Measurements from ENCODE around the gene MBD3L5.
"Not testable (repeated sequence)": the region's sequence is repeated elsewhere in the genome, so short reads cannot be mapped to it uniquely, and the experiment has no call there.

The MBD3L5 gene

GRCh38 chr19:7030278-7030677 is at the start of gene MBD3L5:
Gene MBD3L5 (plus strand): TSS chr19:7030578. CDS start chr19:7030612, 34 bp downstream.
- not testable (repeated sequence) for DNase-seq

GRCh38 chr19:6983448-6983847 is 46.9 kb upstream of the MBD3L5 start:
- no peak for DNase-seq

- DNase-seq, result no peak
Measured at GRCh38 chr19:6987850-6988249, 42.5 kb upstream of the MBD3L5 start.

GRCh38 chr19:6988257-6988656 is 42.1 kb upstream of the MBD3L5 start:
- no peak for DNase-seq

GRCh38 chr19:6995054-6995453 is 35.3 kb upstream of the MBD3L5 start:
- DNase-seq, result no peak

GRCh38 chr19:6996810-6997209 is 33.6 kb upstream of the MBD3L5 start:
- no peak for DNase-seq

GRCh38 chr19:6997679-6998445 is 32.5 kb upstream of the MBD3L5 start:
- no peak for DNase-seq

GRCh38 chr19:6999933-7000332 is 30.4 kb upstream of the MBD3L5 start:
- no peak for DNase-seq

GRCh38 chr19:7000333-7000732 is 30.0 kb upstream of the MBD3L5 start:
- no peak for DNase-seq

- no peak for DNase-seq
Measured at GRCh38 chr19:7000816-7001215, 29.6 kb upstream of the MBD3L5 start.

GRCh38 chr19:7004313-7004931 is 26.0 kb upstream of the MBD3L5 start:
- no peak for DNase-seq

- no peak for DNase-seq
Measured at GRCh38 chr19:7006135-7006704, 24.2 kb upstream of the MBD3L5 start.

GRCh38 chr19:7007859-7008258 is 22.5 kb upstream of the MBD3L5 start:
- no peak for DNase-seq

GRCh38 chr19:7010722-7011593 is 19.4 kb upstream of the MBD3L5 start:
- no peak for DNase-seq

GRCh38 chr19:7013678-7014077 is 16.7 kb upstream of the MBD3L5 start:
- DNase-seq, result no peak

GRCh38 chr19:7018828-7019227 is 11.6 kb upstream of the MBD3L5 start:
- DNase-seq, result no peak

GRCh38 chr19:7021331-7021730 is 9.0 kb upstream of the MBD3L5 start, which contains the start of gene MBD3L2B:
Gene MBD3L2B (minus strand): TSS chr19:7021431. CDS start chr19:7021397, 34 bp downstream.
- not testable (repeated sequence) for DNase-seq

- DNase-seq, result not testable (repeated sequence)
Measured at GRCh38 chr19:7028790-7029189, 1.6 kb upstream of the MBD3L5 start.

GRCh38 chr19:7040079-7040478 is 9.7 kb downstream of the MBD3L5 start, which contains the start of gene MBD3L4:
Gene MBD3L4 (minus strand): TSS chr19:7040179. CDS start chr19:7040144, 35 bp downstream.
- not testable (repeated sequence) for DNase-seq

- not testable (repeated sequence) for DNase-seq
Measured at GRCh38 chr19:7041563-7041962, 11.2 kb downstream of the MBD3L5 start.

GRCh38 chr19:7049021-7049420 is 18.6 kb downstream of the MBD3L5 start, which contains the start of gene MBD3L2:
Gene MBD3L2 (plus strand): TSS chr19:7049321. CDS start chr19:7049374, 53 bp downstream.
- not testable (repeated sequence) for DNase-seq

GRCh38 chr19:7051421-7051820 is 21.0 kb downstream of the MBD3L5 start:
- DNase-seq, result not testable (repeated sequence)

GRCh38 chr19:7052896-7053295 is 22.5 kb downstream of the MBD3L5 start:
- DNase-seq, result not testable (repeated sequence)

Measured in activated gamma-delta T cell treated with Interleukin-2 at 50 U/mL for 16 hours (primary cell).